GM23338 (cell line): Measurements from ENCODE around the gene GLB1L. TPM values are rescaled to one million over a fixed set of nuclear protein-coding genes. Genes with fewer than 3 reads are reported as not detected.

Experiments
- ATAC-seq: fragments of 200-7000 bp; cut with Tn5 transposase; 3 replicates; pipeline ENCODE4 v1.9.1; 2020
- DNase-seq: peaks from one replicate; pipeline ENCODE4 v3.0.0-alpha.2; 2015; ENCODE audit warnings: low spot score
- H2AFZ ChIP-seq: fragments of 200-600 bp; sonication (generic); 2 replicates; pipeline ENCODE4 v1.8.0; 2016; ENCODE audit warnings: antibody characterized with exemption, mild to moderate bottlenecking, moderate library complexity
- H3F3A ChIP-seq: fragments of 200-600 bp; sonication (generic); replicated peaks from 2 replicates; pipeline ENCODE4 v1.8.0; 2017; ENCODE audit warnings: antibody characterized with exemption, mixed run types, low read depth
- H3K27ac ChIP-seq: fragments of 200-600 bp; sonication (generic); 2 replicates; pipeline ENCODE4 v1.6.1; 2016; ENCODE audit warnings: low read depth
- H3K27me3 ChIP-seq: fragments of 200-600 bp; sonication (generic); 2 replicates; pipeline ENCODE4 v1.8.0; 2016; ENCODE audit warnings: mild to moderate bottlenecking, mixed run types, moderate library complexity; ENCODE audit not compliant: insufficient read depth
- H3K36me3 ChIP-seq: fragments of 200-600 bp; sonication (generic); 2 replicates; pipeline ENCODE4 v1.8.0; 2016; ENCODE audit warnings: mild to moderate bottlenecking; ENCODE audit not compliant: insufficient read depth
- H3K4me1 ChIP-seq: fragments of 200-600 bp; sonication (generic); 2 replicates; pipeline ENCODE4 v1.8.0; 2016; ENCODE audit warnings: mild to moderate bottlenecking, moderate library complexity; ENCODE audit not compliant: insufficient read depth
- H3K4me2 ChIP-seq: fragments of 200-600 bp; sonication (generic); 2 replicates; pipeline ENCODE4 v1.7.1; 2017; ENCODE audit warnings: mixed run types
- H3K4me3 ChIP-seq: fragments of 200-600 bp; sonication (generic); 2 replicates; pipeline ENCODE4 v1.6.1; 2016; ENCODE audit warnings: mixed run types
- H3K79me2 ChIP-seq: fragments of 200-600 bp; sonication (generic); replicated peaks from 2 replicates; pipeline ENCODE4 v1.8.0; 2017; ENCODE audit warnings: mild to moderate bottlenecking; ENCODE audit not compliant: insufficient read depth
- H3K9me2 ChIP-seq: fragments of 200-600 bp; sonication (generic); 2 replicates; pipeline ENCODE4 v1.8.0; 2017; ENCODE audit not compliant: insufficient read depth
- H4K20me1 ChIP-seq: fragments of 200-600 bp; sonication (generic); replicated peaks from 2 replicates; pipeline ENCODE4 v1.8.0; 2017; ENCODE audit warnings: mild to moderate bottlenecking; ENCODE audit not compliant: insufficient read depth
- H3K27ac Mint-ChIP-seq: 2 replicates; pipeline ENCODE4 v1.8.0; 2020; ENCODE audit warnings: inconsistent platforms, mild to moderate bottlenecking, moderate library complexity, mixed read lengths
- H3K27me3 Mint-ChIP-seq: 3 replicates; pipeline ENCODE4 v1.8.0; 2022; ENCODE audit warnings: low read depth, mild to moderate bottlenecking, moderate library complexity, mixed read lengths, inconsistent platforms; ENCODE audit not compliant: insufficient read depth, poor library complexity
- H3K36me3 Mint-ChIP-seq: 3 replicates; pipeline ENCODE4 v1.8.0; 2021; ENCODE audit warnings: low read depth, mild to moderate bottlenecking, inconsistent platforms, moderate library complexity, mixed read lengths
- H3K4me1 Mint-ChIP-seq: 3 replicates; pipeline ENCODE4 v1.8.0; 2020; ENCODE audit warnings: mild to moderate bottlenecking, inconsistent platforms, mixed read lengths
- H3K4me3 Mint-ChIP-seq: 3 replicates; pipeline ENCODE4 v1.8.0; 2021; ENCODE audit warnings: moderate library complexity, mild to moderate bottlenecking, inconsistent platforms, mixed read lengths
- H3K9me3 Mint-ChIP-seq: 3 replicates; pipeline ENCODE4 v1.8.0; 2020; ENCODE audit warnings: moderate library complexity, mild to moderate bottlenecking, inconsistent platforms, mixed read lengths
- CTCF ChIP-seq, 2 experiments: fragments of 200-600 bp in 1 of 2; sonication (generic) in 1 of 2; conservative IDR thresholded peaks; 2 replicates each; pipeline versions ENCODE4 v1.5.1 to v1.6.1; 2016 to 2017; ENCODE audit warnings: antibody characterized with exemption in 2 of 2, low read depth in 2 of 2, mild to moderate bottlenecking in 2 of 2, moderate library complexity in 1 of 2
- ETS1 ChIP-seq: IDR thresholded peaks from 2 replicates; pipeline ENCODE4 v1.6.1; 2016; ENCODE audit warnings: antibody characterized with exemption
- EZH2 ChIP-seq: fragments of 200-600 bp; sonication (generic); IDR thresholded peaks from one replicate; pipeline ENCODE4 v1.8.0; 2017; ENCODE audit warnings: antibody characterized with exemption, mild to moderate bottlenecking, low read depth; ENCODE audit not compliant: unreplicated experiment
- POLR2AphosphoS5 ChIP-seq: IDR thresholded peaks from 2 replicates; pipeline ENCODE4 v1.6.1; 2016; ENCODE audit warnings: antibody characterized with exemption, low read depth
- REST ChIP-seq: IDR thresholded peaks from one replicate; pipeline ENCODE4 v1.6.1; 2018; ENCODE audit warnings: antibody characterized with exemption; ENCODE audit not compliant: unreplicated experiment
- STAT1 ChIP-seq: IDR thresholded peaks from one replicate; pipeline ENCODE4 v1.6.1; 2016; ENCODE audit warnings: antibody characterized with exemption; ENCODE audit not compliant: unreplicated experiment
- polyA plus RNA-seq: library from polyadenylated mRNA; unstranded; fragments of >200 nt; fragmentation: Nextera tagmentation; extraction: Ambion mirVana; gene quantifications from 2 replicates; pipeline ENCODE4 v1.2.1, GENCODE V29; 2016
- total RNA-seq: library from RNA; depleted of rRNA; stranded (reverse); fragments of >200 nt; shearing (Covaris generic); gene quantifications from 2 replicates; pipeline ENCODE4 v1.2.3, GENCODE V29; 2014

GLB1L gene
- total and polyA plus RNA-seq, 2 experiments from 2014 or later, result 1.7 to 5.4 TPM

- no peaks in the 10 kb centered on the region for H3K27me3 ChIP-seq
- ATAC-seq (peak; percentile 40), DNase-seq (no peak)
- Mint-ChIP-seq H3K27me3 (peaks cover 16% of the 10 kb centered on the region), H3K4me1 (peaks cover 41% of the 10 kb centered on the region), H3K27ac (peak overlapping the region; percentile 92), H3K4me3 (peak overlapping the region; percentile 85), H3K9me3 (no peaks in the 10 kb centered on the region), H3K36me3 (peaks cover 11% of the 10 kb centered on the region; the same call in 2 of the 3 replicates)
- no peak for TF ChIP-seq REST
- TF ChIP-seq ETS1, result 0 out of 2 replicates have a peak, but pooled peaks have one; percentile 6
- no peak for TF ChIP-seq STAT1
- no peak for TF ChIP-seq EZH2
- H3K9me2 ChIP-seq, result no peaks in the 10 kb centered on the region
- H3F3A ChIP-seq, result no peaks in the 10 kb centered on the region
- H2AFZ ChIP-seq, result 0 out of 2 replicates have a peak overlapping the region, but pooled peaks have one; percentile 33
- H3K4me3 ChIP-seq, result peak overlapping the region; percentile 83
- peak overlapping the region; percentile 95 for H3K4me2 ChIP-seq
- peaks cover 35% of the 10 kb centered on the region for H3K4me1 ChIP-seq
- no peaks in the 10 kb centered on the region for H4K20me1 ChIP-seq
- H3K27ac ChIP-seq, result peak overlapping the region; percentile 13; the same call in 1 of the 2 replicates
- no peaks in the 10 kb centered on the region for H3K79me2 ChIP-seq
- no peaks in the 10 kb centered on the region; the same call in 1 of the 2 replicates for H3K36me3 ChIP-seq
Observed at GRCh38 chr2:219278655-219279150, 33.5 kb upstream of the GLB1L start.

GRCh38 chr2:219277703-219278654 lies 32.7 kb upstream of the GLB1L start:
- H3K79me2 ChIP-seq, result no peaks in the 10 kb centered on the region
- Mint-ChIP-seq H3K4me1 (peaks cover 43% of the 10 kb centered on the region), H3K27ac (peak overlapping the region; percentile 84; the same call in 1 of the 2 replicates), H3K27me3 (peaks cover 16% of the 10 kb centered on the region), H3K36me3 (peaks cover 9% of the 10 kb centered on the region; the same call in 1 of the 3 replicates), H3K4me3 (peak overlapping the region; percentile 85), H3K9me3 (no peaks in the 10 kb centered on the region)
- H3K4me1 ChIP-seq, result peaks cover 35% of the 10 kb centered on the region
- no peaks in the 10 kb centered on the region for H3K9me2 ChIP-seq
- no peak overlapping the region for H3K27ac ChIP-seq
- DNase-seq (peak; percentile 92), ATAC-seq (peak; percentile 67)
- H3K4me2 ChIP-seq, result peak overlapping the region; percentile 95
- H2AFZ ChIP-seq, result peak overlapping the region; percentile 80
- H3F3A ChIP-seq, result no peaks in the 10 kb centered on the region
- H4K20me1 ChIP-seq, result no peaks in the 10 kb centered on the region
- no peaks in the 10 kb centered on the region for H3K27me3 ChIP-seq
- H3K36me3 ChIP-seq, result no peaks in the 10 kb centered on the region; the same call in 1 of the 2 replicates
- peak overlapping the region; percentile 83 for H3K4me3 ChIP-seq
- no peak for TF ChIP-seq ETS1
- TF ChIP-seq POLR2AphosphoS5, result peak; percentile 9; the same call in 1 of the 2 replicates
- TF ChIP-seq CTCF (conservative IDR thresholded peaks at IDR 0.05; ENCODE audit: low read depth in 2 of 2), result peak; percentile 88 to 94
